NK-92 (cell line): Measurements from ENCODE around the gene FAM184A.
"Not testable (repeated sequence)": the region's sequence is repeated elsewhere in the genome, so short reads cannot be mapped to it uniquely, and the experiment has no call there.

Experiments used
- DNase-seq: peaks from one replicate; lab custom pipeline; 2025; ENCODE audit not compliant: unreplicated experiment; lab: John Stamatoyannopoulos, UW

The FAM184A gene

DNA sequence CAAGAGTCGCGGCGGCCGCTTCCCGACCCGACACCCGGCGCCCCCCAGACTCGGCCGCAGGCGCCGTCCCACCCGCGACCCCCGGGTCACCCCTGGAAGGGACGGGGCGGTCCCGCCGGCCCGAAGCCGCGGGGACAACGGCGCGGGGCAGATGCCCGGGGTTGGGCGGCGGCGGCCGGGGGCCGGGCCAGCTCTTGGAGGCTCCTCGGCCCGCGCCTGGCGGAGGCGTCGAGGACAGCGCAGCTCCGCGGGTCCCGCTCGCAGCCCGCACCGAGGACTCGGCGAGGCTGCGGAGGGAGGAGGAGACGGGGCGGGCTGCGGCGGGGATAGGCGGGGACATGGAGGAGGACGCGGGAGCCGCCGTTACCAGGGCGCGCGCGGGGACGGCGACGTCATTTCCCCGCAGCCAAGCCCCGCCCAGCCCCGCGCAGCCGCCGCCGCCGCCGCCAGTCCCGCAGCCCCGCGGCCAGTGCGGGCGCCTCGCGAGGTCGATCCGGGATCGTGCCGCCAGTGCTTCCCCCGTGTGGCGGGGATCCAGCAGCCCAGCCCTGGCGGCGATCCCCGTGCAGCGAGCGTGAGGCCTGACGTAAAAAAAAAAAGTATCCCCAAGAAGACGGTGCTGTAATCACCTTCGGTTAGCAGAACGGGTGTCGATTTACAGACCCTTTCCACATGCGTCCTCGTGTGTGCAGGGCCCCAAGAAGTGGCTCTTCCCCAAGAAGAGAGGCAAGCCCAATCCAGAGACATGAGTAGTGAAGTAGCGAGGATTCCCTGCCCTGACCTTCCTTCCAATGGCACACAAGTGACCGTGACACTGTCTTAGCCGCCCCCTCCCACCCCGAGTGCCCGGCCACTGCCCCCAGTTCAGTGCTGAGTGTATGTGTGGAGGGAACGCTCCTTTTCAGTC, at the start of gene FAM184A:
TSS of gene FAM184A (minus strand) at position 289 of the 907 bp plus-strand sequence. CDS start 365 bp downstream, outside the sequence.
- no peak for DNase-seq

GRCh38 chr6:119127627-119128026, 49.2 kb upstream of the FAM184A start:
- DNase-seq, result no peak

- DNase-seq, result no peak
Measured at GRCh38 chr6:119126826-119127225, 48.4 kb upstream of the FAM184A start.

GRCh38 chr6:119126140-119126539, 47.7 kb upstream of the FAM184A start:
- no peak for DNase-seq

GRCh38 chr6:119125576-119125975, 47.1 kb upstream of the FAM184A start:
- no peak for DNase-seq

- no peak for DNase-seq
Measured at GRCh38 chr6:119124079-119124824, 45.8 kb upstream of the FAM184A start.

GRCh38 chr6:119122336-119122735, 43.9 kb upstream of the FAM184A start:
- no peak for DNase-seq

DNA sequence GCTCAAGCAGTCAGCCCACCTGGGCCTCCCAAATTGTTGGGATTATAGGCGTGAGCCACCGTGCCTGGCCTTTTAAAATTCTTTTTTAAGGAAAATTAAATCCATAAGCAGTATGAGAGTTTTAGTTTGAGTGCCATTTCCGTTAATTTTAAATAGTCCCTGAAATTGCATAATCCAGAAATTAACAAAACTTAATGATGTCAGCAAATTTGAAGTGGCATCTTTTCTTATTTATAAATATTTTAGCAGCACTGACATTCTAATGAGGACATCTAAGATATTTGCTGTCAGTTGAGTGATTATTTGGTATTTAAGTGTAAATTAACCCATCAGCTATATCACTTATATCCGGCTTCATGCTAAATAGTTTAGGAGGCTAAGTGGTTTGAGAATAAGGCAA, 42.9 kb upstream of the FAM184A start:
- no peak for DNase-seq

- no peak for DNase-seq
Measured at GRCh38 chr6:119119989-119120388, 41.5 kb upstream of the FAM184A start.

DNA sequence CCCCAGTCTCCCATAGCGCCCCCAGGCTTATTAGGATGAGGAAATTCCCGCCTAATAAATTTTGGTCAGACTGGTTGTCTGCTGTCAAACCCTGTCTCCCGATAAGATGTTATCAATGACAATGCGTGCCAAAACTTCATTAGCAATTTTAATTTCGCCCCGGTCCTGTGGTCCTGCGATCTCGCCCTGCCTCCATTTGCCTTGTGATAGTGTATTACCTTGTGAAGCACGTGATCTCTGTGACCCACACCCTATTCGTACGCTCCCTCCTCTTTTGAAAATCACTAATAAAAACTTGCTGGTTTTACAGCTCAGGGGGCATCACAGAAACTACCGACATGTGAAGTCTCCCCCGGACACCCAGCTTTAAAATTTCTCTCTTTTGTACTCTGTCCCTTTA, 40.6 kb upstream of the FAM184A start:
- DNase-seq, result not testable (repeated sequence)

GRCh38 chr6:119116712-119117281, 38.3 kb upstream of the FAM184A start:
- no peak for DNase-seq

DNA sequence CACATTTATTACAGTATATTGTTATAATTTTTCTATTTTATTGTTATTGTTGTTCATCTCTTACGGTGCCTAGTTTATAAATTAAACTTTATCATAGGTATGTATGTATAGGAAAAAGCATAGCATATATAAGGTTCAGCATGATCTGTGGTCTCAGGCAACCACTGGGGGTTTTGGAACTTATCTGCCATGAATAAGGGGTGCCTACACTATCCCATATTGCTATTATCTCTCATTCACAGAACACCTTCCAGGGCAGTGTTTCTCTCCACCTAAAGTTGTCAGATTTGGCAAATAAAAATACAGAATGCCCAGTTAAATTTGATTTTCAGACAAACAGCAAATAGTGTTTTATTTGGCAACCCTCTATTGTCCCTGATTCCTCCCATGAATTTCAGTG, 35.5 kb upstream of the FAM184A start:
- no peak for DNase-seq

GRCh38 chr6:119112812-119113530, 34.5 kb upstream of the FAM184A start:
- DNase-seq, result no peak

- no peak for DNase-seq
Measured at GRCh38 chr6:119110601-119111548, 32.4 kb upstream of the FAM184A start.

- no peak for DNase-seq
Measured at GRCh38 chr6:119109654-119110325, 31.3 kb upstream of the FAM184A start.

DNA sequence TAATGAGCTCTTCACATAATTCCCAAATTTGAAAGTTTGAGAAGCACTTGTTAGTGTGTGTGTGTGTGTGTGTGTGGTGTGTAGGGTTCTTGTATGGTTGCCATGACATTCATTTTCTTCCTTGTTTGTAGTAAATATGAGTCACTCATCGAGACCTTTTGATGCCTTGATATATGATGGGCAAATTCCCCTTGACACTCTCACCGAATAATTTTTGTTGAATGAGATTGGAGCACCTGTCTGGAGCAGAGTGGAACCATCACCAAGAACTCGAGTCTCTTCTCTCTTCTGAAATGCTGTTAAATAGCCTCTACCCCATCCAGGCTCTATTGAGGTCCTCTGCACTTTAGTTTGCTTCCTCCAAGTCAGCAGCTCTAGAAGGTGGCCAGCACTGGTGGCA, 29.6 kb upstream of the FAM184A start:
- no peak for DNase-seq

- DNase-seq, result no peak
Measured at GRCh38 chr6:119105282-119105681, 26.8 kb upstream of the FAM184A start.

- DNase-seq, result no peak
Measured at GRCh38 chr6:119102901-119103300, 24.4 kb upstream of the FAM184A start.

DNA sequence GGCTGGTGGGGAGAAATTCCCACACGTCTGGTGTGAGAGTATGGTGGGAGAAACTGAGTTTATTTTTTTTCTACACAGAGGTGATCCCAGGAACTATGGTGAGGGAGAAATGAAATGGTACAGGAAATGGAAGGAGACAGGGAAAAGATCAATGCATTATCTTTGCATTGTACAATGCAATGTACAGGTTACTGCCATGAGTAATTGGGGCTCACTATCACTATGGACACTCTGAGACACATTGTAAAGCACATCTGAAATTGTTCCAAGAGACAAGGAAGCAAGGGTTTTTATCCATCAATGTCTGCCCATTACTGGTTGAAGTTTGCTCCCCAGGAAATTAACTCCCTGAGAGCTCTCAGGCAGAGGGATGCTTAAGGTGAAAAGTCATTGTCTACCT, 21.7 kb upstream of the FAM184A start:
- DNase-seq, result no peak
